MM.1S (cell line): Measurements from ENCODE around the gene EIF6.
A peak's percentile ranks its signal among the peaks of the same experiment; 100 is the strongest.

ENCODE experiments used
- DNase-seq: peaks from one replicate; pipeline ENCODE4 v3.0.0-alpha.2; 2015
- H2AFZ ChIP-seq: fragments of 300-600 bp; sonication (generic); 2 replicates; pipeline ENCODE4 v1.6.0; 2016; ENCODE audit warnings: antibody characterized with exemption, low read length
- H3F3A ChIP-seq: fragments of 300-600 bp; sonication (generic); 2 replicates; pipeline ENCODE4 v1.6.1; 2016; ENCODE audit warnings: mild to moderate bottlenecking, antibody characterized with exemption, low read length, moderate library complexity, mixed read lengths; ENCODE audit not compliant: insufficient read depth
- H3K27ac ChIP-seq: fragments of 300-600 bp; sonication (generic); 2 replicates; pipeline ENCODE4 v1.5.1; 2016; ENCODE audit warnings: mild to moderate bottlenecking, low read length
- H3K27me3 ChIP-seq: fragments of 300-600 bp; sonication (generic); replicated peaks from 2 replicates; pipeline ENCODE4 v1.6.0; 2016; ENCODE audit warnings: low read length; ENCODE audit not compliant: insufficient read depth
- H3K36me3 ChIP-seq: fragments of 300-600 bp; sonication (generic); replicated peaks from 2 replicates; pipeline ENCODE4 v1.6.1; 2016; ENCODE audit warnings: mild to moderate bottlenecking, low read length, mixed read lengths; ENCODE audit not compliant: insufficient read depth
- H3K4me1 ChIP-seq: fragments of 300-600 bp; sonication (generic); 2 replicates; pipeline ENCODE4 v1.6.1; 2016; ENCODE audit warnings: low read length, mixed read lengths
- H3K4me2 ChIP-seq: fragments of 300-600 bp; sonication (generic); 2 replicates; pipeline ENCODE4 v1.6.0; 2016; ENCODE audit warnings: low read depth, low read length
- H3K4me3 ChIP-seq: fragments of 300-600 bp; sonication (generic); 2 replicates; pipeline ENCODE4 v1.5.1; 2016; ENCODE audit warnings: low read length, mixed read lengths
- H3K79me2 ChIP-seq: fragments of 300-600 bp; sonication (generic); 2 replicates; pipeline ENCODE4 v1.6.1; 2016; ENCODE audit warnings: mixed run types, low read length, mixed read lengths
- H3K9ac ChIP-seq: fragments of 300-600 bp; sonication (generic); 2 replicates; pipeline ENCODE4 v1.6.1; 2016; ENCODE audit warnings: low read length, mixed read lengths
- H3K9me2 ChIP-seq: fragments of 300-600 bp; sonication (generic); replicated peaks from 2 replicates; pipeline ENCODE4 v1.6.1; 2016; ENCODE audit warnings: mild to moderate bottlenecking, low read length, mixed read lengths; ENCODE audit not compliant: insufficient read depth
- H3K9me3 ChIP-seq: fragments of 300-600 bp; sonication (generic); replicated peaks from 2 replicates; pipeline ENCODE4 v1.6.1; 2016; ENCODE audit warnings: mild to moderate bottlenecking, low read length, mixed read lengths; ENCODE audit not compliant: insufficient read depth
- H4K20me1 ChIP-seq: fragments of 300-600 bp; sonication (generic); 2 replicates; pipeline ENCODE4 v1.6.1; 2016; ENCODE audit warnings: mild to moderate bottlenecking, low read length, moderate library complexity, mixed read lengths; ENCODE audit not compliant: insufficient read depth
- CTCF ChIP-seq: fragments of 300-600 bp; sonication (generic); IDR thresholded peaks from 2 replicates; pipeline ENCODE4 v1.5.1; 2016; ENCODE audit warnings: antibody characterized with exemption, low read length, mixed read lengths
- EZH2 ChIP-seq: fragments of 300-600 bp; sonication (generic); optimal IDR thresholded peaks from 2 replicates; pipeline ENCODE3; 2017; ENCODE audit warnings: low read depth, mild to moderate bottlenecking, antibody characterized with exemption, low read length, mixed read lengths
- EZH2phosphoT487 ChIP-seq: fragments of 300-600 bp; sonication (generic); IDR thresholded peaks from 2 replicates; pipeline ENCODE4 v1.6.1; 2018; ENCODE audit warnings: antibody characterized with exemption, low read length

EIF6 gene

GRCh38 chr20:35279040-35279439, 5.5 kb downstream of the EIF6 start:
- no peaks in the 10 kb centered on the region for H3K36me3 ChIP-seq
- H3K9me3 ChIP-seq, result no peaks in the 10 kb centered on the region
- DNase-seq, result no peak
- peaks cover 5% of the 10 kb centered on the region; the same call in 1 of the 2 replicates for H3K4me1 ChIP-seq
- H3K9ac ChIP-seq, result no peak overlapping the region
- no peaks in the 10 kb centered on the region for H4K20me1 ChIP-seq
- no peaks in the 10 kb centered on the region for H3K9me2 ChIP-seq
- no peak overlapping the region for H3K4me3 ChIP-seq
- peaks cover 48% of the 10 kb centered on the region for H3K79me2 ChIP-seq
- H3K27ac ChIP-seq, result no peak overlapping the region
- no peaks in the 10 kb centered on the region for H3K27me3 ChIP-seq
- TF ChIP-seq CTCF (no peak), EZH2phosphoT487 (no peak), EZH2 (no peak)
- no peak overlapping the region for H2AFZ ChIP-seq
- no peak overlapping the region for H3K4me2 ChIP-seq
- H3F3A ChIP-seq, result peaks cover 14% of the 10 kb centered on the region

GRCh38 chr20:35277531-35278395, 6.8 kb downstream of the EIF6 start, which contains the start of gene MMP24OS:
Gene MMP24OS, minus strand, starts transcription at chr20:35278122. Its CDS starts 193 bp downstream, at chr20:35277929.
- TF ChIP-seq EZH2phosphoT487 (no peak), CTCF (peak; percentile 32; the same call in 1 of the 2 replicates), EZH2 (no peak)
- Histone ChIP-seq H3F3A (peaks cover 14% of the 10 kb centered on the region), H3K27ac (peak within 1 kb of the TSS; percentile 66; the same call in 1 of the 2 replicates)

GRCh38 chr20:35277127-35277526, 7.4 kb downstream of the EIF6 start:
- no peak for TF ChIP-seq CTCF
- TF ChIP-seq EZH2phosphoT487, result no peak
- TF ChIP-seq EZH2, result no peak
- Histone ChIP-seq H3K4me3 (peak overlapping the region; percentile 69), H3F3A (peaks cover 14% of the 10 kb centered on the region), H3K9me3 (no peaks in the 10 kb centered on the region), H3K79me2 (peaks cover 30% of the 10 kb centered on the region), H3K27me3 (no peaks in the 10 kb centered on the region), H3K9ac (peak overlapping the region; percentile 57), H3K4me1 (no peaks in the 10 kb centered on the region), H3K36me3 (no peaks in the 10 kb centered on the region), H2AFZ (peak overlapping the region; percentile 29; the same call in 1 of the 2 replicates), H3K4me2 (peak overlapping the region; percentile 95), H4K20me1 (no peaks in the 10 kb centered on the region), H3K27ac (no peak overlapping the region), H3K9me2 (no peaks in the 10 kb centered on the region)
- no peak for DNase-seq

More at GRCh38 chr20:35277531-35278395, 6.8 kb downstream of the EIF6 start, which contains the start of gene MMP24OS:
- H3K27me3 ChIP-seq, result no peaks in the 10 kb centered on the region
- no peaks in the 10 kb centered on the region for H3K36me3 ChIP-seq
- peak within 1 kb of the TSS; percentile 69 for H3K4me3 ChIP-seq
- peaks cover 36% of the 10 kb centered on the region for H3K79me2 ChIP-seq
- H2AFZ ChIP-seq, result peak within 1 kb of the TSS; percentile 39; the same call in 1 of the 2 replicates
- H3K9me3 ChIP-seq, result no peaks in the 10 kb centered on the region
- H4K20me1 ChIP-seq, result no peaks in the 10 kb centered on the region
- peak within 1 kb of the TSS; percentile 76 for H3K9ac ChIP-seq
- no peaks in the 10 kb centered on the region for H3K4me1 ChIP-seq
- H3K9me2 ChIP-seq, result no peaks in the 10 kb centered on the region
- peak; percentile 87 for DNase-seq
- peak within 1 kb of the TSS; percentile 95 for H3K4me2 ChIP-seq
